CD14-positive monocyte (primary cell): ENCODE measurements around the gene CNST. TPM values are rescaled to one million over a fixed set of nuclear protein-coding genes. Genes with fewer than 3 reads are reported as not detected.

ENCODE experiments used
- DNase-seq, 3 donors: peaks; one replicate each; pipeline ENCODE4 v3.0.0-alpha.2; 2011 to 2022
- H2AFZ ChIP-seq: 2 replicates; pipeline ENCODE4 v1.6.0; 2012; ENCODE audit warnings: mild to moderate bottlenecking, low read depth, low read length, inconsistent platforms; ENCODE audit not compliant: insufficient read depth, poor library complexity, severe bottlenecking
- H3K27ac ChIP-seq, 2 donors: 1 replicate in 1 of 2; 2 replicates in 1 of 2; pipeline ENCODE4 v1.5.1; 2012 to 2013; ENCODE audit warnings: low read length in 2 of 2, control low read depth in 1 of 2, inconsistent platforms in 1 of 2, low read depth in 1 of 2, mild to moderate bottlenecking in 1 of 2
- H3K27me3 ChIP-seq, 2 donors: one replicate each; pipeline versions ENCODE4 v1.6.0 to v1.6.1; 2011 to 2013; ENCODE audit warnings: low read length in 2 of 2; ENCODE audit not compliant: control insufficient read depth in 2 of 2, insufficient read depth in 2 of 2
- H3K36me3 ChIP-seq, 2 donors: replicated peaks in 1 of 2; 1 replicate in 1 of 2; 2 replicates in 1 of 2; pipeline versions ENCODE4 v1.5.1 to v1.6.1; 2012 to 2013; ENCODE audit warnings: low read length in 2 of 2, control low read depth in 1 of 2, inconsistent platforms in 1 of 2, mild to moderate bottlenecking in 1 of 2; ENCODE audit not compliant: insufficient read depth in 2 of 2, control insufficient read depth in 1 of 2
- H3K4me1 ChIP-seq, 2 donors: 1 replicate in 1 of 2; 2 replicates in 1 of 2; pipeline versions ENCODE4 v1.5.1 to v1.6.1; 2012 to 2013; ENCODE audit warnings: low read length in 2 of 2, control low read depth in 1 of 2, inconsistent platforms in 1 of 2, mild to moderate bottlenecking in 1 of 2, moderate library complexity in 1 of 2; ENCODE audit not compliant: insufficient read depth in 2 of 2, control insufficient read depth in 1 of 2
- H3K4me2 ChIP-seq: replicated peaks from 2 replicates; pipeline ENCODE3; 2012; ENCODE audit warnings: low read length, moderate library complexity, mild to moderate bottlenecking; ENCODE audit not compliant: poor library complexity, severe bottlenecking; ENCODE audit errors: extremely low read depth
- H3K4me3 ChIP-seq, 3 experiments: fragments of 200-600 bp in 1 of 3; sonication (generic) in 1 of 3; replicated peaks in 1 of 3; 1 replicate in 2 of 3; 2 replicates in 1 of 3; pipeline ENCODE4 v1.5.1; 2011 to 2013; ENCODE audit warnings: low read length in 3 of 3, mild to moderate bottlenecking in 3 of 3, control low read depth in 2 of 3, low read depth in 2 of 3, inconsistent platforms in 1 of 3, moderate library complexity in 1 of 3
- H3K79me2 ChIP-seq: 2 replicates; pipeline ENCODE4 v1.6.0; 2012; ENCODE audit warnings: mild to moderate bottlenecking, control low read depth, inconsistent platforms, low read length, moderate library complexity; ENCODE audit not compliant: insufficient read depth
- H3K9ac ChIP-seq: 2 replicates; pipeline ENCODE4 v1.6.0; 2017; ENCODE audit warnings: low read length, mild to moderate bottlenecking; ENCODE audit not compliant: insufficient read depth, poor library complexity, severe bottlenecking
- H3K9me3 ChIP-seq, 2 donors: replicated peaks in 1 of 2; 1 replicate in 1 of 2; 2 replicates in 1 of 2; pipeline versions ENCODE4 v1.5.1 to v1.6.1; 2012 to 2013; ENCODE audit warnings: low read length in 2 of 2, control low read depth in 1 of 2; ENCODE audit not compliant: control insufficient read depth in 1 of 2, insufficient read depth in 1 of 2
- H4K20me1 ChIP-seq: 2 replicates; pipeline ENCODE4 v1.6.0; 2012; ENCODE audit warnings: mild to moderate bottlenecking, low read length, control low read depth, moderate library complexity; ENCODE audit not compliant: insufficient read depth
- H3K27ac Mint-ChIP-seq, 7 donors: one replicate each; pipeline ENCODE4 v1.8.0; 2020; ENCODE audit warnings: mild to moderate bottlenecking in 7 of 7, mixed read lengths in 7 of 7, moderate library complexity in 6 of 7, inconsistent platforms in 2 of 7
- H3K27me3 Mint-ChIP-seq, 3 donors: one replicate each; pipeline ENCODE4 v1.8.0; 2021 to 2022; ENCODE audit warnings: low read depth in 3 of 3, mild to moderate bottlenecking in 3 of 3, mixed read lengths in 3 of 3, moderate library complexity in 3 of 3, inconsistent platforms in 1 of 3
- H3K36me3 Mint-ChIP-seq, 2 donors: one replicate each; pipeline ENCODE4 v1.8.0; 2020; ENCODE audit warnings: mixed read lengths in 2 of 2, inconsistent platforms in 1 of 2, mild to moderate bottlenecking in 1 of 2
- H3K4me1 Mint-ChIP-seq: one replicate; pipeline ENCODE4 v1.8.0; 2020; ENCODE audit warnings: mild to moderate bottlenecking, mixed read lengths
- H3K4me3 Mint-ChIP-seq, 2 donors: one replicate each; pipeline ENCODE4 v1.8.0; 2020; ENCODE audit warnings: mild to moderate bottlenecking in 2 of 2, mixed read lengths in 2 of 2, moderate library complexity in 1 of 2
- H3K9me3 Mint-ChIP-seq, 7 donors: one replicate each; pipeline ENCODE4 v1.8.0; 2020 to 2022; ENCODE audit warnings: mixed read lengths in 7 of 7, mild to moderate bottlenecking in 6 of 7, moderate library complexity in 6 of 7, inconsistent platforms in 2 of 7
- WGBS: methylation state at CpG from one replicate; pipeline ENCODE4 v1.1.5; 2013; ENCODE audit warnings: missing lambda C conversion rate; ENCODE audit not compliant: insufficient coverage; 5-methylcytosine and 5-hydroxymethylcytosine counted together
- intact Hi-C, 2 donors: fragments of 100-400 bp; cut with micrococcal nuclease; formaldehyde crosslinking; loops; one replicate each; pipeline versions ENCODE4 v1.15.0 to v1.15.1; 2023
- polyA plus RNA-seq, 3 donors: library from polyadenylated mRNA; depleted of rRNA in 1 of 3; unstranded in 2 of 3; stranded (reverse) in 1 of 3; fragments of 300-500 nt in 2 of 3; fragments of >200 nt in 1 of 3; fragmentation: Illumina TruSeq in 2 of 3; gene quantifications; 1 replicate in 2 of 3; 2 replicates in 1 of 3; pipeline ENCODE4 v1.2.3, GENCODE V29; 2012 to 2021
- TF ChIP-seq, protein P1 (sequence below): fragments of 200-600 bp; IDR thresholded peaks from one replicate; pipeline ENCODE4 v1.8.0; 2022; ENCODE audit warnings: antibody characterized with exemption, mild to moderate bottlenecking

Gene CNST
- polyA plus RNA-seq, 3 donors, result 11.0 to 14.1 (median 13.7) TPM

DNA sequence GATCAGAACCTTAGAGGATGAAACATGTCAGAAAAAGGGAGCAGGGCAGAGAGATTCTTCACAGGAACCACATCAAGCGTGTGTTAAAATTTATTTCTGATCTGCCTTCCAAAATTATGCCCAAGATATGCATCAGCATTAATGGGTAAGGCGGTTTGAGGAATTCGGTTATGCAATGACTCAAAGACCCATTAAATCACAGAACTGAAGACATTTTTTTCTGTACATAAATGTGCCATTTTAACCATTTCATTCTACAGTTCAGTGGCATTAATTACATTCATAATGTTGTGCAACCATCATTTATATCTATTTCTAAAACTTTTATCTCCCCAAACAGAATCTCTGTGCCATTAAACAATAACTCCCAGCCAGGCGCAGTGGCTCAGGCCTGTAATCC is 43.4 kb downstream of the CNST start:
- Histone ChIP-seq H3K4me2 (peak overlapping the region; percentile 61), H3K9me3 (no peaks in the 10 kb centered on the region), H3K27ac (peak overlapping the region; percentile 36 to 45), H3K27me3 (no peaks in the 10 kb centered on the region), H3K9ac (no peak overlapping the region), H3K79me2 (peaks cover 58% of the 10 kb centered on the region), H2AFZ (no peak overlapping the region), H3K36me3 (no peaks in the 10 kb centered on the region), H3K4me3 (peak overlapping the region in 1 of 3 experiments; percentile 46), H3K4me1 (peaks cover 17 to 20% of the 10 kb centered on the region in 2 donors), H4K20me1 (peaks cover 35% of the 10 kb centered on the region)
- Mint-ChIP-seq H3K27me3 (peaks cover 0 to 4% (median 1%) of the 10 kb centered on the region in 3 donors), H3K4me1 (peaks cover 25% of the 10 kb centered on the region), H3K27ac (peak overlapping the region in 6 of 7 donors; percentile 20 to 95 (median 92)), H3K4me3 (peak overlapping the region in 1 of 2 donors; percentile 83), H3K9me3 (peaks cover 0 to 9% (median 4%) of the 10 kb centered on the region in 7 donors), H3K36me3 (peaks cover 7% of the 10 kb centered on the region in 2 donors)
- WGBS, result no CpG with 5 or more reads among the region's 4 CpGs
- DNase-seq, result peak in 2 of 3 donors; percentile 27
- intact Hi-C loops, result loop anchor here (2.0 to 10.0 kb wide), 4 partner anchors 42 to 1645 kb away; partner anchors contain the start of genes CNST (in 2 of the 2), TFB2M (in 2 of the 2) and SMYD3 (in 1 of the 2)
- TF ChIP-seq, protein P1, sequence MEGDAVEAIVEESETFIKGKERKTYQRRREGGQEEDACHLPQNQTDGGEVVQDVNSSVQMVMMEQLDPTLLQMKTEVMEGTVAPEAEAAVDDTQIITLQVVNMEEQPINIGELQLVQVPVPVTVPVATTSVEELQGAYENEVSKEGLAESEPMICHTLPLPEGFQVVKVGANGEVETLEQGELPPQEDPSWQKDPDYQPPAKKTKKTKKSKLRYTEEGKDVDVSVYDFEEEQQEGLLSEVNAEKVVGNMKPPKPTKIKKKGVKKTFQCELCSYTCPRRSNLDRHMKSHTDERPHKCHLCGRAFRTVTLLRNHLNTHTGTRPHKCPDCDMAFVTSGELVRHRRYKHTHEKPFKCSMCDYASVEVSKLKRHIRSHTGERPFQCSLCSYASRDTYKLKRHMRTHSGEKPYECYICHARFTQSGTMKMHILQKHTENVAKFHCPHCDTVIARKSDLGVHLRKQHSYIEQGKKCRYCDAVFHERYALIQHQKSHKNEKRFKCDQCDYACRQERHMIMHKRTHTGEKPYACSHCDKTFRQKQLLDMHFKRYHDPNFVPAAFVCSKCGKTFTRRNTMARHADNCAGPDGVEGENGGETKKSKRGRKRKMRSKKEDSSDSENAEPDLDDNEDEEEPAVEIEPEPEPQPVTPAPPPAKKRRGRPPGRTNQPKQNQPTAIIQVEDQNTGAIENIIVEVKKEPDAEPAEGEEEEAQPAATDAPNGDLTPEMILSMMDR, result no peak

- peaks cover 60% of the 10 kb centered on the region for H3K79me2 ChIP-seq
- H3K27ac Mint-ChIP-seq, result peak overlapping the region in 2 of 7 donors; percentile 38 to 75
- peaks cover 4 to 14% of the 10 kb centered on the region in 2 donors for H3K36me3 Mint-ChIP-seq
- WGBS, result 100% methylated on average over 2 of the region's 6 CpGs
- intact Hi-C loops, result loop anchor here in 1 of 2 donors (10.0 kb wide), 1 partner anchor 108 kb away; the partner anchor contains the start of gene SMYD3
- H3K9ac ChIP-seq, result no peak overlapping the region
- H3K4me1 Mint-ChIP-seq, result peaks cover 22% of the 10 kb centered on the region
- no peak overlapping the region for H3K4me2 ChIP-seq
- H3K9me3 ChIP-seq, result no peaks in the 10 kb centered on the region
- no peaks in the 10 kb centered on the region for H3K27me3 ChIP-seq
- no peak overlapping the region for H3K27ac ChIP-seq
- TF ChIP-seq, protein P1, result no peak
- DNase-seq, result no peak
- H3K36me3 ChIP-seq, result no peaks in the 10 kb centered on the region
- H3K4me1 ChIP-seq, result peaks cover 17 to 20% of the 10 kb centered on the region in 2 donors
- no peak overlapping the region for H2AFZ ChIP-seq
- no peak overlapping the region for H3K4me3 Mint-ChIP-seq
- peaks cover 41% of the 10 kb centered on the region for H4K20me1 ChIP-seq
- H3K9me3 Mint-ChIP-seq, result peaks cover 0 to 2% (median 0%) of the 10 kb centered on the region in 7 donors
- H3K4me3 ChIP-seq, result no peak overlapping the region
- peaks cover 0 to 3% (median 1%) of the 10 kb centered on the region in 3 donors for H3K27me3 Mint-ChIP-seq
Observed at GRCh38 chr1:246613096-246613758, 47.0 kb downstream of the CNST start.
